K562 (cell line): ENCODE results near the gene DDAH2. TPM values are rescaled to one million over a fixed set of nuclear protein-coding genes. Genes with fewer than 3 reads are reported as not detected.

Experiments used
- HMG20A ChIP-seq: fragments of 450-650 bp; formaldehyde crosslinking; conservative IDR thresholded peaks from 2 replicates; pipeline ENCODE4 v1.4.0; 2020; ENCODE audit warnings: mild to moderate bottlenecking, mixed read lengths
- NCOA1 ChIP-seq: fragments of 450-650 bp; IDR thresholded peaks from 2 replicates; pipeline ENCODE4 v1.6.1; 2016; ENCODE audit warnings: low read depth
- POLR2AphosphoS2 ChIP-seq: IDR thresholded peaks from 2 replicates; pipeline ENCODE4 v1.6.1; 2012; ENCODE audit warnings: low read length, improper control_type of control experiment
- SRSF7 ChIP-seq: fragments of 200-400 bp; formaldehyde crosslinking; optimal IDR thresholded peaks from 2 replicates; pipeline ENCODE3; 2017; ENCODE audit warnings: mild to moderate bottlenecking, low read depth, low read length
- U2AF1 ChIP-seq: fragments of 200-400 bp; formaldehyde crosslinking; optimal IDR thresholded peaks from 2 replicates; pipeline ENCODE3; 2017; ENCODE audit warnings: mild to moderate bottlenecking, low read depth, low read length, moderate library complexity
- ZC3H8 ChIP-seq: fragments of 450-650 bp; IDR thresholded peaks from 2 replicates; pipeline ENCODE4 v1.6.1; 2017
- ZNF316 ChIP-seq: fragments of 450-650 bp; IDR thresholded peaks from 2 replicates; pipeline ENCODE4 v1.6.1; 2016
- ZNF696 ChIP-seq: fragments of 250-450 bp; sonication (Bioruptor Pico); conservative IDR thresholded peaks from 2 replicates; pipeline ENCODE4 v1.4.0; 2020; ENCODE audit warnings: mild to moderate bottlenecking, moderate library complexity
- ZNF780A ChIP-seq: fragments of 250-450 bp; sonication (Bioruptor Pico); IDR thresholded peaks from 2 replicates; pipeline ENCODE4 v1.5.0; 2021; ENCODE audit warnings: mild to moderate bottlenecking
- polyA plus RNA-seq, 8 experiments: library from polyadenylated mRNA; depleted of rRNA in 4 of 8; stranded (reverse) in 5 of 8; unstranded in 3 of 8; fragments of >200 nt; fragmentation: Nextera tagmentation in 2 of 8; fragmentation: Illumina TruSeq in 1 of 8; extraction: Ambion mirVana in 2 of 8; extraction: Trizol in 1 of 8; gene quantifications; 2 replicates each; pipeline versions ENCODE4 v1.2.1 to v1.2.3, GENCODE V29; 2011 to 2014; ENCODE audit warnings: inconsistent platforms in 1 of 8, missing spikeins in 1 of 8
- total RNA-seq, 7 experiments: library from RNA; depleted of rRNA in 6 of 7; stranded (reverse); fragments of >200 nt in 6 of 7; fragmentation: Illumina TruSeq in 2 of 7; extraction: Trizol in 2 of 7; gene quantifications; 2 replicates each; pipeline versions ENCODE4 v1.2.1 to v1.2.3, GENCODE V29; 2011 to 2021; ENCODE audit warnings: low replicate concordance in 1 of 7
- TF ChIP-seq, protein P1 (sequence below): fragments of 250-450 bp; sonication (Bioruptor Pico); IDR thresholded peaks from 2 replicates; pipeline ENCODE4 v1.5.0; 2020; ENCODE audit warnings: mild to moderate bottlenecking
- TF ChIP-seq, protein P2 (sequence below): sonication (generic); formaldehyde crosslinking; IDR thresholded peaks from 2 replicates; pipeline ENCODE4 v1.4.0; 2020; ENCODE audit warnings: mild to moderate bottlenecking, missing genetic modification reagents
- TF ChIP-seq, protein P3 (sequence below): fragments of 450-650 bp; formaldehyde crosslinking; IDR thresholded peaks from 2 replicates; pipeline ENCODE4 v1.4.0; 2022; ENCODE audit warnings: missing genetic modification characterization
- TF ChIP-seq, protein P4 (sequence below): sonication (generic); formaldehyde crosslinking; IDR thresholded peaks from 2 replicates; pipeline ENCODE4 v1.8.1; 2023; ENCODE audit warnings: mild to moderate bottlenecking, missing genetic modification reagents
- TF ChIP-seq, protein P5 (sequence below): fragments of 250-450 bp; sonication (Bioruptor Pico); IDR thresholded peaks from 2 replicates; pipeline ENCODE4 v1.5.0; 2021
- TF ChIP-seq, protein P6 (sequence below): sonication (generic); formaldehyde crosslinking; IDR thresholded peaks from 2 replicates; pipeline ENCODE4 v1.8.1; 2022; ENCODE audit warnings: missing genetic modification reagents
- TF ChIP-seq, protein P7 (sequence below): fragments of 250-450 bp; sonication (Bioruptor Pico); IDR thresholded peaks from 2 replicates; pipeline ENCODE4 v1.9.0; 2021; ENCODE audit warnings: mild to moderate bottlenecking, inconsistent platforms

The DDAH2 gene
- total and polyA plus RNA-seq, 9 of the 15 experiments (the other 6 are each of a cell fraction or from before 2014, with no cell fraction given), result 1.8 to 45.4 (median 21.4) TPM

DNA sequence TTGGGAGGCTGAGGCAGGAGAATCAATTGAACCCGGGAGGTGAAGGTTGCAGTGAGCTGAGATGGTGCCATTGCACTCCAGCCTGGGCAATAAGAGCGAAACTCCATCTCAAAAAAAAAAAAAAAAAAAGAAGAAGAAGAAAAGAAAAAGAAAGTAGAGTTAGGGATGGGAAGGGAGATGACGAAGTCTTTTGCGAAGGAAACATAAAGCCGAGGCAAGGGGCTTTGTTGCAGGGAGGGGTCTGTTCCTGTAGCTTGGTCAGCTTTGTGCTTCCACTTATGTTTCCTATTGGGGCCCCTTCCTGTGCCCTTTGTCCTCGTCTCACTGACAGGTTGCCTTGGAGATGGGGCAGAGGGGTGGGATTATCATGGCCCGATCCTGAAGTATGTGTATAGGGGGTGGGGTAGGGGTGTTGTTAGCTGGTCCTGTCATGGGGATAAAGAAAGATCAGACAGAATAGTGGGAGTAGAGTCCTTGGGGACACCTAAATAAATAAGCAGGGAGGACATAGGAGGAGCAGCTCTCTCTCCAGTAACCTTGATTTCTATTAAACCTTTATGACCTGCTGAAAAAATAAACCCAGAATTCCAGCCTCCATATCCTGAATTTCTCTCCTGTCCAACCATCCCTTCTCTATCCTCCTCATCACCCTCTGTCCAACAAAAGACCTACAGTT is 8.4 kb upstream of the DDAH2 start (continued):
- TF ChIP-seq ZNF780A (CRISPR knock-in tag) (no peak), HMG20A (CRISPR knock-in tag) (no peak), ZNF696 (CRISPR knock-in tag) (0 out of 2 replicates have a peak, but pooled peaks have one; percentile 6), SRSF7 (no peak), ZC3H8 (peak; percentile 37; the same call in 1 of the 2 replicates), POLR2AphosphoS2 (no peak), U2AF1 (no peak), NCOA1 (no peak), ZNF316 (peak; percentile 51; the same call in 1 of the 2 replicates)
- TF ChIP-seq, protein P1, sequence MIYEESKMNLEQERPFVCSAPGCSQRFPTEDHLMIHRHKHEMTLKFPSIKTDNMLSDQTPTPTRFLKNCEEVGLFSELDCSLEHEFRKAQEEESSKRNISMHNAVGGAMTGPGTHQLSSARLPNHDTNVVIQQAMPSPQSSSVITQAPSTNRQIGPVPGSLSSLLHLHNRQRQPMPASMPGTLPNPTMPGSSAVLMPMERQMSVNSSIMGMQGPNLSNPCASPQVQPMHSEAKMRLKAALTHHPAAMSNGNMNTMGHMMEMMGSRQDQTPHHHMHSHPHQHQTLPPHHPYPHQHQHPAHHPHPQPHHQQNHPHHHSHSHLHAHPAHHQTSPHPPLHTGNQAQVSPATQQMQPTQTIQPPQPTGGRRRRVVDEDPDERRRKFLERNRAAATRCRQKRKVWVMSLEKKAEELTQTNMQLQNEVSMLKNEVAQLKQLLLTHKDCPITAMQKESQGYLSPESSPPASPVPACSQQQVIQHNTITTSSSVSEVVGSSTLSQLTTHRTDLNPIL (CRISPR knock-in tag), result peak; percentile 82; the same call in 1 of the 2 replicates
- TF ChIP-seq, protein P2, sequence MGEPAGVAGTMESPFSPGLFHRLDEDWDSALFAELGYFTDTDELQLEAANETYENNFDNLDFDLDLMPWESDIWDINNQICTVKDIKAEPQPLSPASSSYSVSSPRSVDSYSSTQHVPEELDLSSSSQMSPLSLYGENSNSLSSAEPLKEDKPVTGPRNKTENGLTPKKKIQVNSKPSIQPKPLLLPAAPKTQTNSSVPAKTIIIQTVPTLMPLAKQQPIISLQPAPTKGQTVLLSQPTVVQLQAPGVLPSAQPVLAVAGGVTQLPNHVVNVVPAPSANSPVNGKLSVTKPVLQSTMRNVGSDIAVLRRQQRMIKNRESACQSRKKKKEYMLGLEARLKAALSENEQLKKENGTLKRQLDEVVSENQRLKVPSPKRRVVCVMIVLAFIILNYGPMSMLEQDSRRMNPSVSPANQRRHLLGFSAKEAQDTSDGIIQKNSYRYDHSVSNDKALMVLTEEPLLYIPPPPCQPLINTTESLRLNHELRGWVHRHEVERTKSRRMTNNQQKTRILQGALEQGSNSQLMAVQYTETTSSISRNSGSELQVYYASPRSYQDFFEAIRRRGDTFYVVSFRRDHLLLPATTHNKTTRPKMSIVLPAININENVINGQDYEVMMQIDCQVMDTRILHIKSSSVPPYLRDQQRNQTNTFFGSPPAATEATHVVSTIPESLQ (CRISPR knock-in tag), result 0 out of 2 replicates have a peak, but pooled peaks have one; percentile 16
- TF ChIP-seq, protein P3, sequence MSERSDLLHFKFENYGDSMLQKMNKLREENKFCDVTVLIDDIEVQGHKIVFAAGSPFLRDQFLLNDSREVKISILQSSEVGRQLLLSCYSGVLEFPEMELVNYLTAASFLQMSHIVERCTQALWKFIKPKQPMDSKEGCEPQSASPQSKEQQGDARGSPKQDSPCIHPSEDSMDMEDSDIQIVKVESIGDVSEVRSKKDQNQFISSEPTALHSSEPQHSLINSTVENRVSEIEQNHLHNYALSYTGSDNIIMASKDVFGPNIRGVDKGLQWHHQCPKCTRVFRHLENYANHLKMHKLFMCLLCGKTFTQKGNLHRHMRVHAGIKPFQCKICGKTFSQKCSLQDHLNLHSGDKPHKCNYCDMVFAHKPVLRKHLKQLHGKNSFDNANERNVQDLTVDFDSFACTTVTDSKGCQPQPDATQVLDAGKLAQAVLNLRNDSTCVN (CRISPR knock-in tag), result no peak
- TF ChIP-seq, protein P4, sequence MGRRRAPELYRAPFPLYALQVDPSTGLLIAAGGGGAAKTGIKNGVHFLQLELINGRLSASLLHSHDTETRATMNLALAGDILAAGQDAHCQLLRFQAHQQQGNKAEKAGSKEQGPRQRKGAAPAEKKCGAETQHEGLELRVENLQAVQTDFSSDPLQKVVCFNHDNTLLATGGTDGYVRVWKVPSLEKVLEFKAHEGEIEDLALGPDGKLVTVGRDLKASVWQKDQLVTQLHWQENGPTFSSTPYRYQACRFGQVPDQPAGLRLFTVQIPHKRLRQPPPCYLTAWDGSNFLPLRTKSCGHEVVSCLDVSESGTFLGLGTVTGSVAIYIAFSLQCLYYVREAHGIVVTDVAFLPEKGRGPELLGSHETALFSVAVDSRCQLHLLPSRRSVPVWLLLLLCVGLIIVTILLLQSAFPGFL (CRISPR knock-in tag), result no peak
- TF ChIP-seq, protein P5, sequence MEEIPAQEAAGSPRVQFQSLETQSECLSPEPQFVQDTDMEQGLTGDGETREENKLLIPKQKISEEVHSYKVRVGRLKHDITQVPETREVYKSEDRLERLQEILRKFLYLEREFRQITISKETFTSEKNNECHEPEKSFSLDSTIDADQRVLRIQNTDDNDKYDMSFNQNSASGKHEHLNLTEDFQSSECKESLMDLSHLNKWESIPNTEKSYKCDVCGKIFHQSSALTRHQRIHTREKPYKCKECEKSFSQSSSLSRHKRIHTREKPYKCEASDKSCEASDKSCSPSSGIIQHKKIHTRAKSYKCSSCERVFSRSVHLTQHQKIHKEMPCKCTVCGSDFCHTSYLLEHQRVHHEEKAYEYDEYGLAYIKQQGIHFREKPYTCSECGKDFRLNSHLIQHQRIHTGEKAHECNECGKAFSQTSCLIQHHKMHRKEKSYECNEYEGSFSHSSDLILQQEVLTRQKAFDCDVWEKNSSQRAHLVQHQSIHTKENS, result 0 out of 2 replicates have a peak, but pooled peaks have one; percentile 72
- TF ChIP-seq, protein P6, sequence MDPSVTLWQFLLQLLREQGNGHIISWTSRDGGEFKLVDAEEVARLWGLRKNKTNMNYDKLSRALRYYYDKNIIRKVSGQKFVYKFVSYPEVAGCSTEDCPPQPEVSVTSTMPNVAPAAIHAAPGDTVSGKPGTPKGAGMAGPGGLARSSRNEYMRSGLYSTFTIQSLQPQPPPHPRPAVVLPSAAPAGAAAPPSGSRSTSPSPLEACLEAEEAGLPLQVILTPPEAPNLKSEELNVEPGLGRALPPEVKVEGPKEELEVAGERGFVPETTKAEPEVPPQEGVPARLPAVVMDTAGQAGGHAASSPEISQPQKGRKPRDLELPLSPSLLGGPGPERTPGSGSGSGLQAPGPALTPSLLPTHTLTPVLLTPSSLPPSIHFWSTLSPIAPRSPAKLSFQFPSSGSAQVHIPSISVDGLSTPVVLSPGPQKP (CRISPR knock-in tag), result no peak
- TF ChIP-seq, protein P7, sequence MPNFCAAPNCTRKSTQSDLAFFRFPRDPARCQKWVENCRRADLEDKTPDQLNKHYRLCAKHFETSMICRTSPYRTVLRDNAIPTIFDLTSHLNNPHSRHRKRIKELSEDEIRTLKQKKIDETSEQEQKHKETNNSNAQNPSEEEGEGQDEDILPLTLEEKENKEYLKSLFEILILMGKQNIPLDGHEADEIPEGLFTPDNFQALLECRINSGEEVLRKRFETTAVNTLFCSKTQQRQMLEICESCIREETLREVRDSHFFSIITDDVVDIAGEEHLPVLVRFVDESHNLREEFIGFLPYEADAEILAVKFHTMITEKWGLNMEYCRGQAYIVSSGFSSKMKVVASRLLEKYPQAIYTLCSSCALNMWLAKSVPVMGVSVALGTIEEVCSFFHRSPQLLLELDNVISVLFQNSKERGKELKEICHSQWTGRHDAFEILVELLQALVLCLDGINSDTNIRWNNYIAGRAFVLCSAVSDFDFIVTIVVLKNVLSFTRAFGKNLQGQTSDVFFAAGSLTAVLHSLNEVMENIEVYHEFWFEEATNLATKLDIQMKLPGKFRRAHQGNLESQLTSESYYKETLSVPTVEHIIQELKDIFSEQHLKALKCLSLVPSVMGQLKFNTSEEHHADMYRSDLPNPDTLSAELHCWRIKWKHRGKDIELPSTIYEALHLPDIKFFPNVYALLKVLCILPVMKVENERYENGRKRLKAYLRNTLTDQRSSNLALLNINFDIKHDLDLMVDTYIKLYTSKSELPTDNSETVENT (CRISPR knock-in tag), result no peak
